HG02970 (cell line): ENCODE data around the gene AOC2.

Source experiments
- ATAC-seq: cut with Tn5 transposase; IDR thresholded peaks from one replicate; pipeline ENCODE4 v1.9.1; 2021; ENCODE audit warnings: mild to moderate bottlenecking, moderate library complexity, moderate number of reproducible peaks; ENCODE audit not compliant: unreplicated experiment, low FRiP score

Gene AOC2, protein sequence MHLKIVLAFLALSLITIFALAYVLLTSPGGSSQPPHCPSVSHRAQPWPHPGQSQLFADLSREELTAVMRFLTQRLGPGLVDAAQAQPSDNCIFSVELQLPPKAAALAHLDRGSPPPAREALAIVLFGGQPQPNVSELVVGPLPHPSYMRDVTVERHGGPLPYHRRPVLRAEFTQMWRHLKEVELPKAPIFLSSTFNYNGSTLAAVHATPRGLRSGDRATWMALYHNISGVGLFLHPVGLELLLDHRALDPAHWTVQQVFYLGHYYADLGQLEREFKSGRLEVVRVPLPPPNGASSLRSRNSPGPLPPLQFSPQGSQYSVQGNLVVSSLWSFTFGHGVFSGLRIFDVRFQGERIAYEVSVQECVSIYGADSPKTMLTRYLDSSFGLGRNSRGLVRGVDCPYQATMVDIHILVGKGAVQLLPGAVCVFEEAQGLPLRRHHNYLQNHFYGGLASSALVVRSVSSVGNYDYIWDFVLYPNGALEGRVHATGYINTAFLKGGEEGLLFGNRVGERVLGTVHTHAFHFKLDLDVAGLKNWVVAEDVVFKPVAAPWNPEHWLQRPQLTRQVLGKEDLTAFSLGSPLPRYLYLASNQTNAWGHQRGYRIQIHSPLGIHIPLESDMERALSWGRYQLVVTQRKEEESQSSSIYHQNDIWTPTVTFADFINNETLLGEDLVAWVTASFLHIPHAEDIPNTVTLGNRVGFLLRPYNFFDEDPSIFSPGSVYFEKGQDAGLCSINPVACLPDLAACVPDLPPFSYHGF

DNA sequence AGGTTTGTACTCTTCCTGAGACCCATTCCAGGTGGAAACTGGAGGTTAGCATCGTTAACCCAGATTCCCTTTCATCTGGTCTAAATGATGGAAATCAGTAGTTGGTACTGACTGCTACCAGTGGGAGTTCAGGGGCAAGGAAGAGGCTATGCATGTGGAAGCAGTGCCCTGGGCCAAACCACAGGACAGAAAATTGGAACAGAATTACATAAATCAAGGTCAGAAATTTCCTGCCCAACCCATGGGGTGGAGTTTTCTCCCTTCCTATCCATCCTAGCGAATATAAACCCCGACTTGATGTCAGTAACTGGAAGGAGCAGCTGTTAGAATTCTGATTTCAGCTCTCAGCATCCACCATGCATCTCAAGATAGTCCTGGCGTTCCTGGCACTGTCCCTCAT lies at the start of gene AOC2:
AOC2 (plus strand) TSS at position 310 of the 400 bp plus-strand sequence; CDS start at position 357, 47 bp downstream.
- ATAC-seq: no peak

DNA sequence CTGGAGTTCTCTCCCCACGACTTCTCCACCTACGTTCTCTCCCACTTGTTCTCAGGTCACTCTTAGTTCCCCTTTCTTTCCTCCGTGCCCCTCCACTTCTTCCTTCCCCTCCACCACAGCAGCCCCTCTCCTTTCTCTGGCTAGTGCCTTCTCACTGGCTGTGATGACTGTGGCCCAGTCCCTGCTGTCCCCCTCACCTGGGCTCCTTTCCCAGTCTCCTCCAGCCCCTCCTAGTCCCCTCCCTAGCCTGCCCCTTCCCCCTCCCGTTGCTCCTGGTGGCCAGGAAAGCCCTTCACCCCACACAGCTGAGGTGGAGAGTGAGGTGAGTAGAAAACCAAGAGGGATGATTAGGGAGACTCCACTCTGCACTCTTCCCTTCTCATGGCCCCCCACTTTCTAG lies 49.3 kb upstream of the AOC2 start:
- no peak for ATAC-seq

DNA sequence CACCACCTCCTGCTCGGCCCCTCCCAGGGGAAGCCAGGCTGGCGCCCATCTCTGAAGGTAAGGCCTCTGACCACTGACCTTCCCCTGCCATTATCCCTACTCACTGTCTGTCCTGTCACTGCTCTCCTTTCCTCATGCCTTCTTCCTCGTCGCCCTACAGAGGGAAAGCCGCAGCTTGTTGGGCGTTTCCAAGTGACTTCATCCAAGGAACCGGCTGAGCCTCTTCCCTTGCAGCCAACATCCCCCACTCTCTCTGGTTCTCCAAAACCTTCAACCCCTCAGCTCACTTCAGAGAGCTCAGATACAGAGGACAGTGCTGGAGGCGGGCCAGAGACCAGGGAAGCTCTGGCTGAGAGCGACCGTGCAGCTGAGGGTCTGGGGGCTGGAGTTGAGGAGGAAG lies 48.9 kb upstream of the AOC2 start:
- ATAC-seq: no peak

- no peak for ATAC-seq
Measured at GRCh38 chr17:42796066-42796758, 48.2 kb upstream of the AOC2 start.

DNA sequence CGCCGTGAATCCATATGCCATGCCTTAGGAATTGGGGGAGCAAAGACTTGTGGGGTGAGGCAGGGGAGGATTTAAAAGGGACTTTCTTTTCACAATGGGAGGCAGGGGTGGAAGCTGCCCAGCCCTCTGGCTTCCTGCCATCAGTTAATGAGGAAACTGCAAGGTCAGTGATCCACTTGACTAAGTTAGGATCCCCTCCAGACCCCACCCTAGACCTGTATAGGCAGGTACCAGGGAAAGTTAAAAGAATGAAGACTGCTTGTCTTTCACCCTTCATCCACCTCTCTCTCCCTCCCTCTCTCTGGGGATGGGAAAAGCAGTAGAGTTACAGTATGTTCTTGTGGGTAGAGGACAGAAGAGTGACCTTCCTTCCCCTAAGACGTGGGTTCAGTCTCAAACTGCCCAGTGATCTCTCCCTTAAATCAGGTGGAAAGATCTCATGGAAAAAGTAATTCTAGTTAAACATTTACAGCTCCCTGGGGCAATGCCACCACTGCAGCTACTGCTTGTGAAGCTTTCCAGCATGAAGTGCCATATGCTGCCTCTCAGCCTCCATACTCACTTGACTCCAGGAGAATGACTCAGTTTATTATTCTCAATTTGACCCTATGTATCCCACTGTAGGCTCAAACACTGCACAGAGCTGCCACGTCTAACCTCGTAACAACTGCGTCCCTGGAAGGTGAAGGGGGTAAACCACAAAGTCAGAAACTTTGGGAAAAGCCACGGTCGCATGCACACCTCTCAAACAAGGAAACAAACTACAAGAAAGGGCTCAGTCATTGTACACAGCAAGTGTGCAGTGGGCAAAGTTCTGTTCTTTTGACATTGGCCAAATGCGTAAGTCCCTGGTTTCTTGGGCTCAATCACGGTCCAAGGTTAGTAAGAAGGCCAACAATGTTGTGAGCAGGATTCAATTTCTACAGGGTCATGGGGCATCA lies 47.0 kb upstream of the AOC2 start:
- ATAC-seq: no peak

DNA sequence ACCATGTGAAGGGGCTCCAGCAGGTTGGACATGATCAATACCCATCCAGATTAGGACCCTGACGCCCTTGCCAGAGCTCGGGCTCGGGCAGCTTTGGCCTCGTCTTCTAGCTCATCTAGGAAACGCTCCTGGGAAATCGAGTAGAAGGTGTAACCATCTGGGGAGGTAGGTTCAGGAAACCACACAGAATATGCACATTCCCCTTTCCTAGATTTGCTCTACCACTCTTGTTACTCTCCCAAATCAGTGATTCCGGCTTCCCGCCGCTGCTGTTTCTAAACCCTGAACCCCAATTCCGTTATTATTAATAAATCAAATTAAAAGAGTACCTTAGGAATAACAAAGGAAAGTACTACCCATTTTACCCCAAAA lies 46.4 kb upstream of the AOC2 start:
- no peak for ATAC-seq

GRCh38 chr17:42798383-42799380 lies 45.7 kb upstream of the AOC2 start, which contains the start of the genes CNTD1 and COA3:
Gene CNTD1 (plus strand): TSS chr17:42798861. CDS start chr17:42799068, 207 bp downstream.
Gene COA3 (minus strand): TSS chr17:42798704. CDS start chr17:42798681, 23 bp downstream.
- ATAC-seq: peak; percentile 62

- ATAC-seq: no peak
Measured at GRCh38 chr17:42803074-42803883, 41.1 kb upstream of the AOC2 start.

DNA sequence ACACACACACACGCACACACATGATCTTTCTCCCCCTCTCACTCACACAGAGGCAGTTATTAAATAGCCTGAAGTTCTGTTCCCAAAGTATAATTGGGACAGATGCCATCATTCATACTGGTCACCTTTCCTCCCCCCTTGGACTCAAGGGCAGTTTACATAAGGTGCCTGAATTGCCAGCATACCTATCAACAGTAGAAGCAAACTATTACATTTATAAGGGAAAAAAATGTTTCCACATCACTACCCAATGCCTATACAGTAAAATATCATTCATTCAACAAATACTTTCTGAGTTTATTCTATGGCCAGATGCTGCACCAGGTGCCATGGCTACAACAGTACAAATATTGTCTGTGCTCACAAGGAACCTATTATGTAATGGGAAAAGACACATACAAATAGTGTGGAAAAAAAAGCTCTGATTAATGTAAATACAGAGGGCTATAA lies 39.4 kb upstream of the AOC2 start:
- no peak for ATAC-seq

GRCh38 chr17:42806249-42806648 lies 38.1 kb upstream of the AOC2 start:
- ATAC-seq: no peak

DNA sequence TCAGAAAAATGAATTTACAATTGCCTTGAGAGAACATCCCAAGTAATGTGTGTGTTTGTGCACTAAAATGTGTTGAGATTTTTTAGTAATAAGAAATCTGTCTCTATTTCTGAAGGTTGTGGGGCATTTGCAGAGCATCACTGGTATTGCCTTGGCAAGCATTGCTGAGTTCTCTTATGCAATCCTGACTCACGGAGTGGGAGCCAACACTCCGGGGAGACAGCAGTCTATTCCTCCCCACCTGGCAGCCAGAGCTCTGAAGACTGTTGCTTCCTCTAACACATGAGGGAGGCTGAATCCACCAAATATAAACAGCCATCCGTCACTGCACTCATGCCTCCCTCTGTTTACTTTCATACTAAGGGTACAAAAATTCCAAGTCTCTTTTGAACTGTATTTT lies 35.1 kb upstream of the AOC2 start:
- no peak for ATAC-seq

DNA sequence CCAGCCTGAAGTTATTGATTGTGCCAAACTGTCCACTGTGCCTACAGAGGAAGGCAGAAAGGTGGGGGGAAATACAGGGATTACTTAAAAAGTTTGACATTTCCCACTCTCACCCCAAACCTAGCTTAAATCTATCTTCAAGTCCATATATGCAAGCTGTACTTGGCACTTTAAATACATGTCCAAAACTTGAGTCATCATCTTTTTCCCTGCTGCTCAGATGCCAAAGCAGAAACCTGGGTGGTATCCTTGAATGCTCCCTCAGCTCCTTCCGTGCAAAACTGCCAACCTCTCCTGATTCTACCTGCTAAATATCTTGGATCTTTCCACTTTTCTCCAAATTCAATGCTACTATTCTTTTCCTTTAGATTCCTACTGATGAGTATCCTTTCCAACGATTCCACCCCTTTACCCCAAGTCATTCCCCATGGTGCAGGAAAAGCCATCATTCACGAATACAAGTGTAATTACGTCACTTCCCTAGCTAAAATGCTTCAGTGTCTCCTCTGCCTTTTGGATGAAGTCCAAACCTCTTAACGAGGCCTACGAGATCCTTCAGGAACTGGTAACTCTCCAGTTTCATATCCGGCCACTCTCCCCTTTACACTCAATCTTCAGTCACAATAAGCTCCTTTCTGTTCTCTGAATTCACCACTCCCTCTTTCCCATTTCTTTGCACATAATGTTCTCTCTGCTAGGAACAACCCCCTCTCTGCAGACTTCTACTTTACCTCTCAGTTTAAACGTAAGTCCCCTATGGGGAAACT lies 29.6 kb upstream of the AOC2 start:
- no peak for ATAC-seq

DNA sequence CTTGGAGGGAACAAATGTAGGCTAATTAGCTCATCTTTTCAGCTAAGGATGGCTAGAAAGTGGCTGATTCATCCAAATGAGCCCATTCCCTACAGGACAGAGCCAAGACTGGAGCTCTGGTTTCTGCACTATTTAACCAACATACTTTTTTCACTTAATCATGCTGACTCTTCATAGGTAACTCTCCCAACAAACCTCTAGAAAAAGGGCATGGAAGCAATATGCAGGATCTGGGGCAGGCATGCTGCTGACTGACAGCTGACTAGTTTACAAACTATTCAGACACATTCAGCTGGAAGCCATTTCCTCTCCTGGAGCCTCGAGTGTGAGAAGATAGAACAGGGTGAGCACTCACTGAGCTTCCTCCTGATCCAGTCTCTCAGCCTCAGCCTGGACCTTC lies 26.5 kb upstream of the AOC2 start:
- ATAC-seq: no peak

GRCh38 chr17:42818379-42818778 lies 26.0 kb upstream of the AOC2 start:
- no peak for ATAC-seq

DNA sequence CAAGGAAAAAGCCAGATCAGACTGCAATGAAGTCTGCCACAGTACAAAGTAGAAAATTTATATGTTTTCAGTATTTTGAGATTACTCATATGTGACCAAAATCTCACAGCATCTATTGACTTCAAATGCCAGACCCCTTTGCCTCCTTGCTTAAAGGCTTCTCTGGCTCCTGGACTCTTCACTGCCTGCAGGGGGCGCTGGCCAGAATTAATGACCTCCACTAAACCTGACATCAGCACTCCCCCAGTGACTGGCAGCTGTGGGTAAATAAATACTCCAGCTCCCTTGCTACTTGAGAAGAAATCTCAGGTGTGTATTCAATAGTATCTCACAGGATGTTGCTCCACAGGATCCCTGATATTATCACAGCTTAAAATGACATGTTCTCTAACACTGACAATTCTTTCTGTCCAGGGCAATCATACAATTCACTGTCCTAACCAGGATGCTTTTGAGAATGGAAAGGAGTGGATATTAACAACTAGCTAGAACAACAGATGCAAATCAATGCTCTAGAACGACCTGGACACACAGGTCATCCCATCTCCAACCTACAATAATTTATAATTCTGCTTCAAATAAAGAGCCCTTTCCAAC lies 24.3 kb upstream of the AOC2 start:
- ATAC-seq: no peak

DNA sequence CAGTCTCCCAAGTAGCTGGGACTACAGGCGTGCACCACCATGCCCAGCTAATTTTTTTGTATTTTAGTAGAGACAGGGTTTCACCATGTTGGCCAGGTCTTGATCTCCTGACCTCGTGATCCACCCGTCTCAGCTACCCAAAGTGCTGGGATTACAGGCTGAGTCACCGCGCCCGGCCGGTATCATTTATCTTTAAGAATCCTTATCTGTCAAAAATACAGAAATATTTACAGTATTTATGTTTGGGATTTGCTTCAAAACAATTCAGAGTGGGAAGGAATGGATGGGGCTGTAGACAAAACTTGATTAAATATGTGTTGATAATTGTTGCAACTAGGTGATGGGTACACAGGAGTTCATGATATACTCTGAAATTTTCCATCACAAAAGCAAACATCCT lies 23.2 kb upstream of the AOC2 start:
- ATAC-seq: no peak

GRCh38 chr17:42827472-42827871 lies 16.9 kb upstream of the AOC2 start:
- ATAC-seq: no peak
